K562 (cell line): ENCODE data around the gene EFNA1. TPM values are rescaled to one million over a fixed set of nuclear protein-coding genes. Genes with fewer than 3 reads are reported as not detected.

ENCODE experiments used
- ARHGAP35 ChIP-seq: fragments of 450-650 bp; IDR thresholded peaks from 2 replicates; pipeline ENCODE4 v1.6.1; 2018; ENCODE audit not compliant: partially characterized antibody
- ATF4 ChIP-seq: fragments of 450-650 bp; formaldehyde crosslinking; IDR thresholded peaks from 2 replicates; pipeline ENCODE4 v1.4.0; 2022; ENCODE audit warnings: mild to moderate bottlenecking, moderate library complexity
- CBX5 ChIP-seq: IDR thresholded peaks from 2 replicates; pipeline ENCODE4 v1.6.1; 2014; ENCODE audit warnings: low read depth, borderline replicate concordance
- CBX8 ChIP-seq: fragments of 200-600 bp; sonication (generic); IDR thresholded peaks from 2 replicates; pipeline ENCODE4 v1.6.1; 2012; ENCODE audit warnings: borderline replicate concordance, mixed run types, low read depth, mild to moderate bottlenecking, moderate library complexity, mixed read lengths, low read length, control low read depth, inconsistent platforms; ENCODE audit not compliant: poor library complexity, severe bottlenecking; ENCODE audit errors: extremely low read depth
- DMBX1 ChIP-seq: fragments of 250-450 bp; sonication (Bioruptor Pico); IDR thresholded peaks from 2 replicates; pipeline ENCODE4 v1.8.0; 2022; ENCODE audit warnings: inconsistent platforms, mild to moderate bottlenecking, moderate library complexity, borderline replicate concordance
- FOXO4 ChIP-seq: fragments of 450-650 bp; formaldehyde crosslinking; IDR thresholded peaks from 2 replicates; pipeline ENCODE4 v1.4.0; 2020; ENCODE audit warnings: mild to moderate bottlenecking, moderate library complexity
- GMEB1 ChIP-seq: fragments of 250-450 bp; sonication (Bioruptor Pico); IDR thresholded peaks from 2 replicates; pipeline ENCODE4 v1.4.0; 2020; ENCODE audit warnings: mild to moderate bottlenecking
- RBBP5 ChIP-seq: fragments of 200-600 bp; sonication (generic); IDR thresholded peaks from 2 replicates; pipeline ENCODE4 v1.6.1; 2012; ENCODE audit warnings: borderline replicate concordance, mild to moderate bottlenecking, low read length, control low read depth, inconsistent platforms; ENCODE audit not compliant: insufficient read depth, poor library complexity, severe bottlenecking
- SPI1 ChIP-seq: IDR thresholded peaks from 2 replicates; pipeline ENCODE4 v1.6.1; 2011; ENCODE audit warnings: low read depth, low read length, control low read depth, borderline replicate concordance
- TGIF2 ChIP-seq: sonication (generic); formaldehyde crosslinking; IDR thresholded peaks from 2 replicates; pipeline ENCODE4 v1.8.1; 2022; ENCODE audit warnings: mild to moderate bottlenecking, missing genetic modification reagents, moderate library complexity
- THRA ChIP-seq: fragments of 450-650 bp; IDR thresholded peaks from 2 replicates; pipeline ENCODE4 v1.6.1; 2017; ENCODE audit warnings: mild to moderate bottlenecking, moderate library complexity
- ZBED1 ChIP-seq: IDR thresholded peaks from 2 replicates; pipeline ENCODE4 v1.6.1; 2014
- ZNF316 ChIP-seq: fragments of 450-650 bp; IDR thresholded peaks from 2 replicates; pipeline ENCODE4 v1.6.1; 2016
- ZNF507 ChIP-seq: conservative IDR thresholded peaks from 2 replicates; pipeline ENCODE4 v1.6.1; 2017; ENCODE audit warnings: missing genetic modification characterization, missing compliant biosample characterization
- polyA plus RNA-seq, 8 experiments: library from polyadenylated mRNA; depleted of rRNA in 4 of 8; stranded (reverse) in 5 of 8; unstranded in 3 of 8; fragments of >200 nt; fragmentation: Nextera tagmentation in 2 of 8; fragmentation: Illumina TruSeq in 1 of 8; extraction: Ambion mirVana in 2 of 8; extraction: Trizol in 1 of 8; gene quantifications; 2 replicates each; pipeline versions ENCODE4 v1.2.1 to v1.2.3, GENCODE V29; 2011 to 2014; ENCODE audit warnings: inconsistent platforms in 1 of 8, missing spikeins in 1 of 8
- total RNA-seq, 7 experiments: library from RNA; depleted of rRNA in 6 of 7; stranded (reverse); fragments of >200 nt in 6 of 7; fragmentation: Illumina TruSeq in 2 of 7; extraction: Trizol in 2 of 7; gene quantifications; 2 replicates each; pipeline versions ENCODE4 v1.2.1 to v1.2.3, GENCODE V29; 2011 to 2021; ENCODE audit warnings: low replicate concordance in 1 of 7

The EFNA1 gene
- total and polyA plus RNA-seq, 9 of the 15 experiments (the other 6 are each of a cell fraction or from before 2014, with no cell fraction given): 2.1 to 9.3 (median 3.0) TPM

- peak; percentile 84 for TF ChIP-seq RBBP5
- TF ChIP-seq FOXO4: no peak
- TF ChIP-seq CBX8: no peak
- TF ChIP-seq ZNF507 (tag): no peak
- TF ChIP-seq ATF4 (CRISPR knock-in tag): no peak
- peak; percentile 71 for TF ChIP-seq GMEB1
- no peak for TF ChIP-seq DMBX1
- no peak for TF ChIP-seq TGIF2 (CRISPR knock-in tag)
- no peak for TF ChIP-seq SPI1
- no peak for TF ChIP-seq THRA
- TF ChIP-seq ARHGAP35: no peak
- no peak for TF ChIP-seq CBX5
- no peak for TF ChIP-seq ZBED1
- TF ChIP-seq ZNF316: no peak
These were observed 12.4 kb downstream of the EFNA1 start, which contains the start of gene DPM3 (continued) for GRCh38 chr1:155139895-155140629.
